OCI-LY1 (cell line): ENCODE results near the gene BACH2.
"Not testable (repeated sequence)": the region's sequence is repeated elsewhere in the genome, so short reads cannot be mapped to it uniquely, and the experiment has no call there.

Experiments used
- EZH2 ChIP-seq: fragments of 200-600 bp; sonication (generic), shearing (Covaris generic); IDR thresholded peaks from 2 replicates; pipeline ENCODE4 v1.8.0; 2017; ENCODE audit warnings: borderline replicate concordance, mixed run types, mild to moderate bottlenecking, antibody characterized with exemption, low read length, moderate library complexity, mixed read lengths
- TF ChIP-seq, protein P1 (sequence below): fragments of 200-600 bp; sonication (generic), shearing (Covaris generic); IDR thresholded peaks from 2 replicates; pipeline ENCODE4 v1.5.1; 2017; ENCODE audit warnings: mild to moderate bottlenecking, antibody characterized with exemption, low read length, moderate library complexity, mixed read lengths

GRCh38 chr6:90032489-90033212, 264.0 kb downstream of the BACH2 start:
- TF ChIP-seq, protein P1, sequence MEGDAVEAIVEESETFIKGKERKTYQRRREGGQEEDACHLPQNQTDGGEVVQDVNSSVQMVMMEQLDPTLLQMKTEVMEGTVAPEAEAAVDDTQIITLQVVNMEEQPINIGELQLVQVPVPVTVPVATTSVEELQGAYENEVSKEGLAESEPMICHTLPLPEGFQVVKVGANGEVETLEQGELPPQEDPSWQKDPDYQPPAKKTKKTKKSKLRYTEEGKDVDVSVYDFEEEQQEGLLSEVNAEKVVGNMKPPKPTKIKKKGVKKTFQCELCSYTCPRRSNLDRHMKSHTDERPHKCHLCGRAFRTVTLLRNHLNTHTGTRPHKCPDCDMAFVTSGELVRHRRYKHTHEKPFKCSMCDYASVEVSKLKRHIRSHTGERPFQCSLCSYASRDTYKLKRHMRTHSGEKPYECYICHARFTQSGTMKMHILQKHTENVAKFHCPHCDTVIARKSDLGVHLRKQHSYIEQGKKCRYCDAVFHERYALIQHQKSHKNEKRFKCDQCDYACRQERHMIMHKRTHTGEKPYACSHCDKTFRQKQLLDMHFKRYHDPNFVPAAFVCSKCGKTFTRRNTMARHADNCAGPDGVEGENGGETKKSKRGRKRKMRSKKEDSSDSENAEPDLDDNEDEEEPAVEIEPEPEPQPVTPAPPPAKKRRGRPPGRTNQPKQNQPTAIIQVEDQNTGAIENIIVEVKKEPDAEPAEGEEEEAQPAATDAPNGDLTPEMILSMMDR: not testable (repeated sequence)
- not testable (repeated sequence) for TF ChIP-seq EZH2
